ENCODE results near the gene PHETA1. TPM values are rescaled to one million over a fixed set of nuclear protein-coding genes. Genes with fewer than 3 reads are reported as not detected.

Gene PHETA1
- total and polyA plus RNA-seq, 9 donors, result 1.8 to 26.5 (median 19.1) TPM

GRCh38 chr12:111366075-111366474 lies 2.8 kb downstream of the PHETA1 start:
- no peaks in the 10 kb centered on the region for H3K27me3 ChIP-seq
- WGBS, 3 donors, result 96 to 97% (median 97%) methylated on average over 10 of the region's 10 CpGs
- H3K4me3 ChIP-seq, result no peak overlapping the region
- no peaks in the 10 kb centered on the region for H3K9me3 ChIP-seq
- intact Hi-C loops (cut with DNase I), result no loop called here
- H3K36me3 ChIP-seq, result no peaks in the 10 kb centered on the region
- no peak for DNase-seq
- H3K27ac ChIP-seq, result no peak overlapping the region
- TF ChIP-seq CTCF (IDR thresholded peaks at IDR 0.05) (no peak), POLR2A (IDR thresholded peaks at IDR 0.05) (no peak), EP300 (IDR thresholded peaks at IDR 0.05) (no peak)
- peaks cover 17% of the 10 kb centered on the region for H3K4me1 ChIP-seq (ENCODE audit: insufficient read depth)

- TF ChIP-seq EP300 (IDR thresholded peaks at IDR 0.05), result no peak
- no peak for TF ChIP-seq CTCF (IDR thresholded peaks at IDR 0.05)
- TF ChIP-seq POLR2A (IDR thresholded peaks at IDR 0.05), result no peak
- intact Hi-C loops (cut with DNase I), result no loop called here
These were observed 5.3 kb downstream of the PHETA1 start for GRCh38 chr12:111363578-111363977.

GRCh38 chr12:111362687-111363475 lies 6.0 kb downstream of the PHETA1 start:
- Histone ChIP-seq H3K9me3 (no peaks in the 10 kb centered on the region), H3K27me3 (no peaks in the 10 kb centered on the region), H3K4me1 (ENCODE audit: insufficient read depth) (peaks cover 21% of the 10 kb centered on the region), H3K27ac (peak overlapping the region in 1 of 2 donors; percentile 24), H3K36me3 (no peaks in the 10 kb centered on the region), H3K4me3 (no peak overlapping the region)
- 90 to 93% (median 92%) methylated on average over 45 to 59 of the region's 59 CpGs for WGBS, 3 donors
- peak in 1 of 5 donors; percentile 45 for DNase-seq
- TF ChIP-seq CTCF (IDR thresholded peaks at IDR 0.05), result no peak
- no peak for TF ChIP-seq EP300 (IDR thresholded peaks at IDR 0.05)
- TF ChIP-seq POLR2A (IDR thresholded peaks at IDR 0.05), result no peak
- intact Hi-C loops (cut with DNase I), result no loop called here

More at GRCh38 chr12:111363578-111363977, 5.3 kb downstream of the PHETA1 start:
- Histone ChIP-seq H3K4me3 (no peak overlapping the region), H3K27me3 (no peaks in the 10 kb centered on the region), H3K4me1 (ENCODE audit: insufficient read depth) (peaks cover 24% of the 10 kb centered on the region), H3K27ac (no peak overlapping the region), H3K36me3 (no peaks in the 10 kb centered on the region), H3K9me3 (no peaks in the 10 kb centered on the region)
- WGBS, 3 donors, result 53 to 64% (median 60%) methylated on average over 3 of the region's 3 CpGs
- no peak for DNase-seq

GRCh38 chr12:111361717-111362576 lies 6.9 kb downstream of the PHETA1 start:
- TF ChIP-seq CTCF (IDR thresholded peaks at IDR 0.05), result no peak
- TF ChIP-seq EP300 (IDR thresholded peaks at IDR 0.05), result no peak
- TF ChIP-seq POLR2A (IDR thresholded peaks at IDR 0.05), result no peak
- no peaks in the 10 kb centered on the region for H3K9me3 ChIP-seq
- intact Hi-C loops (cut with DNase I), result no loop called here
- no peaks in the 10 kb centered on the region for H3K27me3 ChIP-seq
- peaks cover 15% of the 10 kb centered on the region for H3K4me1 ChIP-seq (ENCODE audit: insufficient read depth)
- no peaks in the 10 kb centered on the region for H3K36me3 ChIP-seq
- WGBS, 3 donors, result 40 to 48% (median 42%) methylated on average over 15 to 18 of the region's 18 CpGs
- peak overlapping the region in 1 of 2 donors; percentile 24 for H3K27ac ChIP-seq
- H3K4me3 ChIP-seq, result no peak overlapping the region
- peak; percentile 36 to 75 (median 55) for DNase-seq
